NT2/D1 (cell line): ENCODE data around the gene BLOC1S6.

Experiments used
- DNase-seq: peaks from one replicate; pipeline ENCODE4 v3.0.0-alpha.2; 2011; ENCODE audit warnings: low read depth, low spot score
- H3K27me3 ChIP-seq: 2 replicates; pipeline ENCODE4 v1.6.0; 2011; ENCODE audit warnings: mild to moderate bottlenecking; ENCODE audit not compliant: insufficient read length, insufficient read depth
- H3K36me3 ChIP-seq: 2 replicates; pipeline ENCODE4 v1.6.1; 2011; ENCODE audit warnings: mild to moderate bottlenecking, low read length, mixed read lengths; ENCODE audit not compliant: insufficient read depth, insufficient read length
- H3K4me1 ChIP-seq: 2 replicates; pipeline ENCODE4 v1.5.1; 2011; ENCODE audit not compliant: insufficient read depth, insufficient read length
- H3K4me3 ChIP-seq: 2 replicates; pipeline ENCODE4 v1.5.1; 2011; ENCODE audit warnings: low read depth; ENCODE audit not compliant: insufficient read length
- H3K9ac ChIP-seq: 2 replicates; pipeline ENCODE4 v1.6.0; 2011; ENCODE audit warnings: low read depth; ENCODE audit not compliant: insufficient read length
- H3K9me3 ChIP-seq: 2 replicates; pipeline ENCODE4 v1.5.1; 2011; ENCODE audit warnings: mild to moderate bottlenecking, low read length; ENCODE audit not compliant: insufficient read depth
- SUZ12 ChIP-seq: IDR thresholded peaks from 2 replicates; pipeline ENCODE4 v1.6.1; 2011; ENCODE audit not compliant: insufficient read length, insufficient read depth; ENCODE audit errors: extremely low read depth
- YY1 ChIP-seq: IDR thresholded peaks from 2 replicates; pipeline ENCODE4 v1.6.1; 2011; ENCODE audit not compliant: insufficient read length, insufficient read depth
- ZNF274 ChIP-seq: IDR thresholded peaks from 2 replicates; pipeline ENCODE4 v1.6.1; 2011; ENCODE audit warnings: mild to moderate bottlenecking, low read depth, low read length

The BLOC1S6 gene

DNA sequence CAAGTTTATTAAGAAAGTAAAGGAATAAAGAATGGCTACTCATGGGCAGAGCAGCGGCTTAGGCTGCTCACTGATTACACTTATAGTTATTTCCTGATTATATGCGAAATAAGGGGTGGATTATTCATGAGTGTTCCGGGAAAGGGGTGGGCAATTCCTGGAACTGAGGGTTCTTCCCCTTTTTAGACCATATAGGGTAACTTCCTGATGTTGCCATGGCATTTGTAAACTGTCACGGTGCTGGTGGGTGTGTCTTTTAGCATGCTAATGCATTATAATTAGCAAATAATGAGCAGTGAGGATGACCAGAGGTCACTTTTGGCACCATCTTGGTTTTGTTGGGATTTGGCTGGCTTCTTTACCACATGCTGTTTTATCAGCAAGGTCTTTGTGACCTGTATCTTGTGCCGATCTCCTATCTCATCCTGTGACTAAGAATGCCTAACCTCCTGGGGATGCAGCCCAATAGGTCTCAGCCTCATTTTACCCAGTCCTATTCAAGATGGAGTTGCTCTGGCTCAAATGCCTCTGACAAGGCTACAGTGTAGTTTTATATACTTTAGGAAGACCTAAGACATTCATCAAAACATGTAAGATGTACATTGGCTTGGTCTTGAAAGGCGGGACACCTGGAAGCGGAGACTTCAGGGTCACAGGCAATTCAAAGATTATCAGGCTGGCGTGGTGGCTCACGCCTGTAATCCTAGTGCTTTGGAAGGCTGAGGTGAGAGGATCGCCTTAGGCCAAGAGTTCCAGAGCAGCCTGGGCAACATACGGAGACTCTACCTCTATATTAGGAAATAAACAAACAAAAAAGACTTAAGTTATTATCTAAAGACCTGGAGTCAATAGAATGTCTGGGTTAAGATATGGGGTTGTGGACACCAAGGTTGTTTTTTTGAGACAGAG lies 3.2 kb upstream of the BLOC1S6 start:
- Histone ChIP-seq H3K36me3 (no peaks in the 10 kb centered on the region), H3K9ac (no peak overlapping the region), H3K4me1 (no peaks in the 10 kb centered on the region), H3K9me3 (no peaks in the 10 kb centered on the region), H3K27me3 (no peaks in the 10 kb centered on the region), H3K4me3 (no peak overlapping the region)
- DNase-seq, result no peak
- TF ChIP-seq SUZ12, result no peak
- no peak for TF ChIP-seq ZNF274
- TF ChIP-seq YY1, result no peak

DNA sequence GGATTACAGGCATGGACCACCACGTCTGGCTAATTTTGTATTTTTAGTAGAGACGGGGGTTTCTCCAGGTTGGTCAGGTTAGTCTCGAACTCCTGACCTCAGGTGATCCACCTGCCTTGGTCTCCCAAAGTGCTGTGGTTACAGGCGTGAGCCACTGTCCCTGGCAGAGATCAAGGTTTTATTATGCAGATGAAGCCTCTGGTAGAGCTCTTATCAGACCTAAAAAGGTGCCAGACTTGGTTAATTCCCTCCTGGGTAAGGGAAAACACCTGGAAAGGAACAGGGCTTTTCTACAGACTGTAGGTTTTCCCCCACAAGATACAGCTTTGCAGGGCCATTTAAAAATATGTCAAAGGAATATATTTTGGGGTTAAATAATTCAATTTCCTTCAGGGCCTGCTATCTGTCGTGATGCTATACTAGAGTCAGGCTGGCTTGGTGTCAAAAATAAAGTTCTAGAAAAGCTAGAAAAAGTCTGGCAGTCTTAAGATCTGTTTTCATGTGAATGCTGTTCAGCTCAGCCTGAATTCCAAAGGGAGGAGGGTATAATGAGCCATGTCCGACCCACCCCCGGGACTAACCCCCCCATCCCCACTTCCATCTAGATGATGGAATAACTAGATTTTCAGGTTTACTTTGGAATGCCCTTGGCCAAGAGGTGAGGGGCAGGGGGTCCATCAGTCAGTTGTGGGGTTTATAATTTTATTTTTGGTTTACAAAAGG lies 1.9 kb upstream of the BLOC1S6 start:
- Histone ChIP-seq H3K4me3 (no peak overlapping the region), H3K9me3 (no peaks in the 10 kb centered on the region), H3K9ac (no peak overlapping the region), H3K27me3 (no peaks in the 10 kb centered on the region), H3K4me1 (no peaks in the 10 kb centered on the region), H3K36me3 (no peaks in the 10 kb centered on the region)
- DNase-seq, result no peak
- TF ChIP-seq SUZ12, result no peak
- no peak for TF ChIP-seq YY1
- no peak for TF ChIP-seq ZNF274

DNA sequence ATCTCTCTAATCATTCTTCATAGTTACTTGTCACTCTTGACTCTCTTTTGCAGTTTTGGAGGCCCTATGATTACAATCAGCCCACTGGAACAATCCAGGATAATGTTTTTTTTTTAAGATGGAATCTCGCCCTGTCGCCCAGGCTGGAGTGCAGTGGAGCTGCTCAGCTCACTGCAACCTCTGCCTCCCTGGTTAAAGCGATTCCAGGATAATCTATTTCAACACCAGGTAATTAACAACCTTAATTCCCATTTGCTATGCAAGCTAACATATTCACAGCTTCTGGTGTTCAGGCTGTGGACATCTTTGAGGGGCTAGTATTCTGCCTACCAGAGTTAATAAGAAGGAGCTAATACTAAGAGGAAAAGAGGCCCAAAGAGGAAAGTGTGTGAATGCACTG lies 1.1 kb upstream of the BLOC1S6 start:
- H3K9ac ChIP-seq, result peak overlapping the region; percentile 92
- no peaks in the 10 kb centered on the region for H3K4me1 ChIP-seq
- peak overlapping the region; percentile 79 for H3K4me3 ChIP-seq
- no peaks in the 10 kb centered on the region for H3K9me3 ChIP-seq
- H3K36me3 ChIP-seq, result no peaks in the 10 kb centered on the region
- no peaks in the 10 kb centered on the region for H3K27me3 ChIP-seq
- DNase-seq, result no peak
- no peak for TF ChIP-seq SUZ12
- no peak for TF ChIP-seq YY1
- TF ChIP-seq ZNF274, result no peak

DNA sequence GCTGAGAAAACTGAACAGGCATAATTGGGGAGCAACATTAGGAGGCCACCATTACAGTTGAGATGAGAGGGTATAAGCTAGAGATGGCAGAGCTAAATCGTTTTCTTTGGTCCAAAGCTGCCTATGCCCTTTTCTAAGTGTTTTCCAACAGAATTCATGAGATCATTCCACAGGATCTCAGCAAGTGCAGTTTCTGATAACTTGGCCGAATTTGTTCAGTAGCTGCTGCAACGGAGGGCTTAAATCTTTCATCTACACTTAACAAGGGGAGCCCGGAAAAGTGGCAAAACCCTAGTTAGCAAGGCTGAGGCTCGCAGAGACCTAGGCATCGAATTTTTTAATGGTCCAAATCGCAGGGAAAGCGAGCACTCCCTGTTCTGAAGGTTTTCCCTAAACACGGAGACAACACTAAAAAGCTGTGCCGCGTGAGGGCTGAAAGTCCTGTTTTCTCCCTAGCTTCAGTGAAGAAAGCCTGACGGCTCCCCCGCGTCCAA lies 531 bp upstream of the BLOC1S6 start:
- TF ChIP-seq SUZ12, result no peak
- TF ChIP-seq ZNF274, result no peak
- no peak for TF ChIP-seq YY1
- Histone ChIP-seq H3K4me1 (no peaks in the 10 kb centered on the region), H3K4me3 (peak overlapping the region; percentile 79), H3K27me3 (no peaks in the 10 kb centered on the region), H3K9me3 (no peaks in the 10 kb centered on the region), H3K36me3 (no peaks in the 10 kb centered on the region), H3K9ac (peak overlapping the region; percentile 92)
- no peak for DNase-seq

DNA sequence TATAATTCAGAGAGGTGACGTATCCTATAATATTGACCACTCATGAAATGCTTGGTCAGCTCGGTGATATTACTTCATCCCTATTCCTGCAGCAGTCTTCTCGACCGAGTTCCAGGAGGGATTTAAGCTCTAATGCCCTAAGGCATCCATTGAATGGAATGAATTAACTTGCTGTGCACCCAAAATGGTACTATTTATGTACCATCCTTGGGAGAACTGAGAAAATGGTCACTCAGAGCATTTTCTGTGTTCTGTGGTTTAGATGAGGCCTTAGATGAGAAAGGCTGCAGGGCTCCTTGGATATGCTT lies 638 bp downstream of the BLOC1S6 start:
- TF ChIP-seq YY1, result no peak
- TF ChIP-seq ZNF274, result no peak
- TF ChIP-seq SUZ12, result no peak
- no peaks in the 10 kb centered on the region for H3K9me3 ChIP-seq
- peak overlapping the region; percentile 92 for H3K9ac ChIP-seq

DNA sequence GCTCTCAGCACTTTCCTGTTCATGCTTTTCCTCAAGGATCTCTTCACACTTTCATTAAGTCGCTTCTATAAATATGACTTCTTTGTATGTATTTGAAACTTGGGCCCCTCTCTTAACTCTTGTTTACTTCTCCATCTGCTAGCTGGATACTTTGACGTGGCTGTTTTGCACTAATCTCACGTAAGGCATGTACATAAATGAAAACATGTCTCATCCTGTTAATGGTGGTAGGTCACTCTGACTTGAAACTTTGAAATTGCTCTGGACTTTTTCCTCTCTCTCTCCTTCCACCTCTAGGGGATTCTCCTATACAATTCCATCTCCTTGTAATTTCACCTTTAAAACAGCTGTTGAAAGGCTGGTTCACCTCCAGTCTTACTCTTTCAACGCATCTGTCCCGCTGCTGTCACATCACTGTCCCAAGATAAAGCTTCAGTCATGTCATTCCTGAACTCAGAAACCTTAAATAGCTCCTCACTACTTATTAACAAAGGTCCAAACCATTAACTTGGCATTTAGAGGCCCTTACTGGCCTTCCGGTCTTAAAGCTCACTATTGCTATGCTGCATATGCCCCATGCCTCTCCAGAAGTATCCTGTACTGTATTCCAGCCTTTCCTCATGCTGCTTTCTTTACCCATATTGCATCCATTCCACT lies 1.2 kb downstream of the BLOC1S6 start:
- Histone ChIP-seq H3K9me3 (no peaks in the 10 kb centered on the region), H3K4me3 (peak overlapping the region; percentile 79), H3K27me3 (no peaks in the 10 kb centered on the region), H3K9ac (peak overlapping the region; percentile 92), H3K36me3 (peaks cover 14% of the 10 kb centered on the region), H3K4me1 (no peaks in the 10 kb centered on the region)
- TF ChIP-seq YY1 (no peak), ZNF274 (no peak), SUZ12 (no peak)
- DNase-seq, result no peak

More for the DNA sequence above, 638 bp downstream of the BLOC1S6 start:
- H3K36me3 ChIP-seq, result peaks cover 12% of the 10 kb centered on the region
- peak overlapping the region; percentile 79 for H3K4me3 ChIP-seq
- no peaks in the 10 kb centered on the region for H3K27me3 ChIP-seq
- H3K4me1 ChIP-seq, result no peaks in the 10 kb centered on the region
- no peak for DNase-seq

DNA sequence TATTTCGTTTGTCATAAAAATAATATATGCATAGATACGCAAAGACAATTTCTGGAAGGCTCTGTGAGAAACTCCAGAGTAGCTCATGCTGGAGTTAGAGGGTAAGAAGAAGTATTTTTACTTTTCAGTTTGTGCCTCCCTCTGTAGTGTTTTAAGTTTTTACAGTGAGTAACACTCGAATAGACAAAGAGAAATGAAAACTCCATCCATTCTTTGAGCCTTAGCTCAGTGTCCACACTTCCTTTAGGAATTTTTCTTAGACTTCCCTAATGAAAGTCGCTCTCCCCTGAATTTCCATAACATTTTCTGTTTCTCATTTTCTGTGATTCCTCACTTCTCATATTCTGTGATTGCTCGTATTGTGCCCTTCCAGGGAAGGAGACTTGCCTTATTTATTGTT lies 2.1 kb downstream of the BLOC1S6 start:
- H3K4me3 ChIP-seq, result no peak overlapping the region
- H3K4me1 ChIP-seq, result no peaks in the 10 kb centered on the region
- H3K36me3 ChIP-seq, result peaks cover 16% of the 10 kb centered on the region
- DNase-seq, result no peak
- H3K27me3 ChIP-seq, result no peaks in the 10 kb centered on the region
- TF ChIP-seq SUZ12 (no peak), YY1 (no peak), ZNF274 (no peak)
- H3K9me3 ChIP-seq, result no peaks in the 10 kb centered on the region
- H3K9ac ChIP-seq, result no peak overlapping the region
